T-helper 1 cell treated with Interleukin-12 subunit alpha and Interleukin-12 subunit beta and Interleukin-4 antibody, amounts not matched to agents 30 ng/mL and 1 ng/mL, for 36 hours (primary cell): ENCODE results near the gene GOLGA3. TPM values are rescaled to one million over a fixed set of nuclear protein-coding genes. Genes with fewer than 3 reads are reported as not detected.
"Not testable (repeated sequence)": the region's sequence is repeated elsewhere in the genome, so short reads cannot be mapped to it uniquely, and the experiment has no call there.

Experiments used
- intact Hi-C: fragments of 100-400 bp; cut with micrococcal nuclease; formaldehyde crosslinking; loops from one replicate; pipeline ENCODE4 v1.15.1; 2024
- total RNA-seq: library from RNA; stranded (reverse); gene quantifications from 2 replicates; pipeline ENCODE4 v1.2.3, GENCODE V29; 2022

The GOLGA3 gene
- total RNA-seq, 1 donor from 2014 or later, result 69.8 TPM

GRCh38 chr12:132844681-132845080 lies 16.0 kb upstream of the GOLGA3 start:
- intact Hi-C loops, result not testable (repeated sequence)

GRCh38 chr12:132842449-132843045 lies 13.9 kb upstream of the GOLGA3 start:
- intact Hi-C loops, result no loop called here

- intact Hi-C loops, result no loop called here
Measured at GRCh38 chr12:132841151-132841550, 12.5 kb upstream of the GOLGA3 start.

GRCh38 chr12:132840536-132840935 lies 11.9 kb upstream of the GOLGA3 start:
- intact Hi-C loops, result no loop called here

GRCh38 chr12:132839558-132840235 lies 11.0 kb upstream of the GOLGA3 start:
- intact Hi-C loops, result no loop called here

GRCh38 chr12:132838410-132839080 lies 9.9 kb upstream of the GOLGA3 start:
- intact Hi-C loops, result no loop called here

- intact Hi-C loops, result no loop called here
Measured at GRCh38 chr12:132837693-132838409, 9.2 kb upstream of the GOLGA3 start.

GRCh38 chr12:132836795-132837331 lies 8.2 kb upstream of the GOLGA3 start:
- intact Hi-C loops, result no loop called here

GRCh38 chr12:132836230-132836629 lies 7.6 kb upstream of the GOLGA3 start:
- intact Hi-C loops, result not testable (repeated sequence)

GRCh38 chr12:132835076-132836025 lies 6.7 kb upstream of the GOLGA3 start:
- intact Hi-C loops, result loop anchor here (2.0 kb wide), 1 partner anchor 37 kb away; no protein-coding TSS in a partner anchor

GRCh38 chr12:132834181-132834711 lies 5.6 kb upstream of the GOLGA3 start:
- intact Hi-C loops, result loop anchor here (2.0 kb wide), 1 partner anchor 39 kb away; no protein-coding TSS in a partner anchor

GRCh38 chr12:132833341-132833740 lies 4.7 kb upstream of the GOLGA3 start:
- intact Hi-C loops, result no loop called here

GRCh38 chr12:132831771-132832170 lies 3.1 kb upstream of the GOLGA3 start:
- intact Hi-C loops, result no loop called here

- intact Hi-C loops, result loop anchor here (2.0 to 5.0 kb wide), 3 partner anchors 304 to 746 kb away; partner anchors contain the start of genes ZNF10 and ZNF891
Measured at GRCh38 chr12:132827763-132828703, 636 bp downstream of the GOLGA3 start.

- intact Hi-C loops, result loop anchor here (5.0 kb wide), 2 partner anchors 306 to 744 kb away; partner anchors contain the start of genes ZNF10 and ZNF891
Measured at GRCh38 chr12:132825861-132826260, 2.8 kb downstream of the GOLGA3 start.

- intact Hi-C loops, result loop anchor here (5.0 kb wide), 2 partner anchors 307 to 743 kb away; partner anchors contain the start of genes ZNF10 and ZNF891
Measured at GRCh38 chr12:132825089-132825488, 3.6 kb downstream of the GOLGA3 start.

- intact Hi-C loops, result no loop called here
Measured at GRCh38 chr12:132824053-132824452, 4.6 kb downstream of the GOLGA3 start.

GRCh38 chr12:132818562-132818961 lies 10.1 kb downstream of the GOLGA3 start:
- intact Hi-C loops, result no loop called here

- intact Hi-C loops, result no loop called here
Measured at GRCh38 chr12:132814232-132814631, 14.4 kb downstream of the GOLGA3 start.
